Left colon (tissue), 2 donors: ENCODE data around the gene BBS1. TPM values are rescaled to one million over a fixed set of nuclear protein-coding genes. Genes with fewer than 3 reads are reported as not detected.
A peak's percentile ranks its signal among the peaks of the same experiment; 100 is the strongest.

Source experiments
- ATAC-seq: fragments of 200-7000 bp; cut with Tn5 transposase; one replicate; pipeline ENCODE4 v1.9.1; 2020; ENCODE audit warnings: mild to moderate bottlenecking, moderate library complexity
- DNase-seq, 2 donors: peaks; one replicate each; pipeline ENCODE4 v3.0.0-alpha.2; 2020
- intact Hi-C, 2 donors: fragments of 100-400 bp; cut with DNase I in 1 of 2; cut with micrococcal nuclease in 1 of 2; formaldehyde crosslinking; loops; one replicate each; pipeline versions ENCODE4 v1.11.2 to v1.14.0; 2022; cut with DNase I, micrococcal nuclease
- total RNA-seq, 2 donors: library from RNA; stranded (reverse); fragmentation: NEBNext Ultra II Directional; extraction: Animal tissue kit (Norgen Biotek cat#: 25700); gene quantifications; one replicate each; pipeline ENCODE4 v1.2.1, GENCODE V29; 2021
- donor health status: DM: no; HTN: no; CAD: no.
- donor health status: DM: yes; HTN: yes; CAD: no.

BBS1 gene
- total RNA-seq, 2 donors from 2014 or later: 29.8 to 34.8 TPM

DNA sequence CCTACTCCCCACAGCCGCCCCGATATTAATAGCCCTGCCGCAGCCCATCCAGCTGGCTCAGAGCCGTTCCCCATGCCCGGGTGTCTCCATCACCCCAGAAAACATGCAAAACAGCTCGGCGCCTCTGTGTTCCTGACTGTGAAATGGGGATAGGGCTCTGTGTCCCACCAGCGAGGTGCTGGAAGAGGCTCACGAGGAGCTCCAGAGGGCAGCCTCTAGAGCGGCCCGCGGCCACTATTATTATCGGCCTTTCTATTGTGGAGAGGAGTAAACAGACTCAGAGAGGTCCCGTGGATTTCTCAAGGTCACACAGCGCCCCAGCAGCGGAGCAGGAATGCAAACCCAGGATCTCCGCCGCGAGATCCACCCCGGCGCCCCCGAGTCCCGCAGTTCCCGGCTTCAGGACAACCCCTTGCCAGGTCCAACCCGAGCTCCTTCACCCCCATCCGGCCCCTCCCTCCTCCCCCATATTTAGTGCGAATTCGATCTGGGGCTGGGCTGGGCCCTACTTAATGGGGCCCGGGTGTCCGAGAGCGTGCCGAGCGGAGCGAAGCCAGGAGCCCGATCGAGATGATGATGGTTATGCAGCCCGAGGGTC is 36.0 kb downstream of the BBS1 start, which contains the start of gene ACTN3:
Gene ACTN3 (plus strand): TSS at position 536 of the 598 bp plus-strand sequence. CDS start 35 bp downstream, at position 571.
- DNase-seq: peak; percentile 49 to 62
- intact Hi-C loops: no loop called here
- ATAC-seq: peak; percentile 0

DNA sequence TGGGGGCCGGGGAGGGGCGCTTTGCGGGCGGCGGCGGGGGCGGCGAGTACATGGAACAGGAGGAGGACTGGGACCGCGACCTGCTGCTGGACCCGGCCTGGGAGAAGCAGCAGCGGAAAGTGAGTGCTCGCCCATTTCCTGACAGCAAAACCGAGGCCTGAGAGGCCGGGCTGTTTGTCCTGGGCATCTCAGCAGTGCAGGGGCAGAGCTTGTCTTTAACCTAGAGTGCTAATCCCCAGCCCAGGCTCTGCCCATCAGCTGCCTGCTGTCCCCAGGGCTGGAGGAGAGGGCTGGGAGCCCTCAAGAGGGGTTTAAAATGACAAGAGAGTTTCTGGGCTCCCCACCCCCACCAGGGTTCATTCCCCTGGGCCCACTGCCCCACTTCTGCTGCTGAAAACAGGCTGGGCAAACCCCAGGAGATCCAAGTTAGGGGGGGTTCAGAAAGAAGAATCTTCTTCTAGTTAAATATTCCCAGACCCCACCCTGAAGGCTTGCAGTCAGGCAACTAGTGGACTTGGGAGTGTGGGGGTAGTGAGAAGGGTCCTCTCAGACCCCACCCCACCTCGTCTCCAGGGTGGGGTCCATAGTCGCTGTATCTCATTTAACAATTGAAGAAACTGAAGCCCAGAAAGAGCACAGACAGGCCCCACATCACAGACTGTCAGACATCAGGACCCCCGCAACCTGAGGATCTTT is 36.7 kb downstream of the BBS1 start:
- ATAC-seq: no peak
- intact Hi-C loops: no loop called here
- no peak for DNase-seq

DNA sequence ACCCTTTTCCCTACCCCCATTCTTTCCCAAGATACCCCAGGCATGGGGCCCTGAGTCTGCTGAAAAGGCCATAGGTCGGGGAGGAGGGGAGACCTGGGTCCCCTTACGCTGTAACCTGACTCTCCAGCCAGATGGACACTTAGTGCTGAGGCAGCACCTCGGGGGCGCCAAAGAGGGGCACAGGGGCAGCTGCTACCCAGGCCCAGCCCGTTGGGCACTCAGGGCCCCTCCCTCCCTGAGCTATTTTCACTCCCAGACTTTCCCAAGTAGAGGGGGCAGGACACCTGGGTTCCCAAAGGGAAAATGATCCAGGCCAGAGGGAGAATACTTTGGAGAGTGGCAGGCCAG is 37.2 kb downstream of the BBS1 start:
- no peak for ATAC-seq
- intact Hi-C loops: no loop called here
- DNase-seq: no peak

DNA sequence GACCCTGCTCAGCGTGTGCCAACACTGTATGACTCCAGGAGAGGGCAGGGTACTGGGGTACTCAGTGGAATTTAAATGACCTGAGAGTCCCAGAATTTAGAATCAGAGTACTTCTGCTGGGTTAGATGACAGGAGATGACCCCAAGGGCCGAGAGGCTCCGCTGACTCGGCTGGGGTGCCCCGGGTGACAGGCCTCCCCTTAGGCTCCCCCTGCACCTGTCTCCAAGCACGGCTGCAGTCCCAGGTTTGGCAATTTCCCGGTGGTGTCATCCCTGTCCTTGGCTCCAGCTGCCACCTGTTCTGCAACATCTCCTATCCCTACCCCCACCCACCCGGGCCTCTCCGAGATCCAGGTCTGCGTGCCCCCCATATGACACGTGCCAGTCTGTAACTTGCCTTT is 37.6 kb downstream of the BBS1 start:
- DNase-seq (no peak), ATAC-seq (no peak)
- intact Hi-C loops: no loop called here

DNA sequence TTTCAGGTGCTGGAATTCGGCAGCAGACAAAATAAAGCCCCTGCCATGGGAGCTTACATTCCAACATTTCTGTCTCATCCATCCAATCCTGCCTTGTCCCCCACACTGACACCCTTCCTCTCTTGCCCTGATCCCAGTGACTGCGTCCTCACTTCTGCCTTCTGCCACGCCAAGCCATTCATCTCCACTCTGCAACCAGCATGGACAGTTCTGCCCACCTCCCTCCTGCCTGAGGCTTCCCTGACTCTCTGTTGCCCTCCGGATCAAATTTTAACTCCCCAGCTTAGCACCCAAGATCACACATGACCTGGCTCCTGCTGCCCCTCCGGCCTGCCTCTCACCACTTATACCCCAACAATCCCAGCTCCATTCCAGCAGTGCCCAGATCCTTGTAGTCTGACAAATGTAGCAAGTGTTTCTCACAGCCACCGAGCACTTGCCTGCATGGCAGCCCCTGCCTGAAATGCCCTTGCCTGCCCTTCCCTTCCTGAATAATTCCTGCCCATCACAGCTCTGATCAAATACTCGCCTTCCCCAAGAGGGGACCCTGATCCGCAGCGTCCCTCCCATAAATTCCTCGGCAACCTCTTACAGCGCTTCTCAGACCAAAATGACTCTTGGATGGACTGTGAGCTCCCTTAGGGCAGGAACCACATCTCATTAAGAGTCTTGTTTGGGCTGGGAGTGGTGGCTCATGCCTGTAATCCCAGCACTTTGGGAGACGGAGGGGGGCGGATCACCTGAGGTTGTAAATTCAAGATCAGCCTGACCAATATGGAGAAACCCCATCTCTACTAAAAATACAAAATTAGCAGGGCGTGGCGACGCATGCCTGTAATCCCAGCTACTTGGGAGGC is 38.6 kb downstream of the BBS1 start:
- intact Hi-C loops: no loop called here
- ATAC-seq: no peak
- no peak for DNase-seq

DNA sequence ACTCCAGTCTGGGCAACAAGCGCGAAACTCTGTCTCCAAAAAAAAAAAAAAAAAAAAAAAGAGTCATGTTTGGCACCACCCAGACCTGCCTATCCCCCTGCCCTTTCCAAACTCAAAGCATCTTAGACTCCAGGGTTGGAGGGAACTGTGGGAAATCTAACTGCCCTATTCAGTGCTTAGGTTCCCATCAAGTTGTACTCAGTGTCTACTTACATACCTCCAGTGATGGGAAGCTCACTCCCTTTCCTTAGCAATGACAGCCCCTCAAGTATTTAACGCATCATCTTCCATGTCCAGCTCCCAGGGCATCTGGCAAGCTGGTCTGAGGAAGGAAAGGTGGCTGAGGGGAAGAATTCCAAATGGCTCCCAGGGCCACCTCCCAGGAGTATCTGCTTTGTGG is 39.3 kb downstream of the BBS1 start:
- intact Hi-C loops: no loop called here
- no peak for DNase-seq
- no peak for ATAC-seq

DNA sequence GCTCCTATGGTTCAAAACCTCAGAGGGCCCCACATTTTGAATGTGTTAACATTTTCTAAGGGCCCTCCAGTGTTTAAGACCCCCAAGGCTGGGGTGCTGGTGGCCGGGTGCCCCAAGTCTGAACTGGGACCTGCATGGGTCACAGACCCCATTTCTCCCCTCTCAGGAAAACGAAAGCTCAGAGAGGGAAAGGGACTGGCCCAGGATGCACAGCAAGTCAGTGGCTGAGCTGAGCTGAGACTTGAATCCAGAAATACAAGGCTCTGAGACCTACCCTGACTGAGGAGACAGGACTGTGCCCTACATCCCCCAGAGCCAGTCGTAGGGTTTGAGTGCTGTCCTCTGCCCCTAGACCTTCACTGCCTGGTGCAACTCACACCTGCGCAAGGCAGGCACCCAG is 40.5 kb downstream of the BBS1 start:
- ATAC-seq (no peak), DNase-seq (no peak)
- intact Hi-C loops: no loop called here

DNA sequence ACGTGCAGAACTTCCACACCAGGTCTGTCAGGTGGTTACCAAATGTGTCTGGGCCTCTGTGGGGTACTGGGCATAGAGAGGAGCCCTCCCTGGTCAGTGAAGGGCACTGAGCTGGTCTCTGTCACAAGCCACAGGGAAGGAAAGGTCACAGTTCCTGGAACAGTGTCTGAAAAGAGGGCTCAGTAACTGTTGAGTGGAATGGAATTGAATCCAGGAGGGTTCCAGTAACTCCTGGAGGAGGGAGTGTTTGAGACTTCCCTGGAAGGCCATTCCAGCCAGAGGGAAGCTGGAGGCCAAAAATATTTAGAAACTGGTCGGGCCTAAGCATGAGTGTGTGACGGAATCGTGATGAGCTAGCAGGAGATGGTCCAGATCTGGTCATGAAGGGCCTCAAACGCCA is 44.2 kb downstream of the BBS1 start:
- no peak for ATAC-seq
- intact Hi-C loops: no loop called here
- DNase-seq: no peak

DNA sequence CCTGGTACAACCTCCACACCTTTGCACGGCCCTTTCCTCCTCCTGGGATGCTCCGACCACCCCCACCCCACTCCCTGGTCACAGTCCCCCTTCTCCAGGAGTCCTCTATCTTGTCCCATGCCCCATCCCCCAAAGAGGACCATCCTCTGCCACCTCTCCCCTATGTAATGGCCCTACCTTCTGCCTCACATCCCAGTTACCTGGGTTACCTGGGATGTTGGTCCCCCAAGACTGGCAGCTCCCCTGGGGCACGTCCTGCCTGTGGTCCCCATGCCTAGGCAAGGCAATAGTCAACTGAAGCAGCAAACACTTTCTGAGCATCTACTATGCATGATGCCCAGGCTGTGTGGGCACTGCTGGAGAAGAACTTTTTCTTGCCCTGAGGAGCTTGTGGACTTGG is 45.0 kb downstream of the BBS1 start:
- intact Hi-C loops: no loop called here
- ATAC-seq (no peak), DNase-seq (no peak)

DNA sequence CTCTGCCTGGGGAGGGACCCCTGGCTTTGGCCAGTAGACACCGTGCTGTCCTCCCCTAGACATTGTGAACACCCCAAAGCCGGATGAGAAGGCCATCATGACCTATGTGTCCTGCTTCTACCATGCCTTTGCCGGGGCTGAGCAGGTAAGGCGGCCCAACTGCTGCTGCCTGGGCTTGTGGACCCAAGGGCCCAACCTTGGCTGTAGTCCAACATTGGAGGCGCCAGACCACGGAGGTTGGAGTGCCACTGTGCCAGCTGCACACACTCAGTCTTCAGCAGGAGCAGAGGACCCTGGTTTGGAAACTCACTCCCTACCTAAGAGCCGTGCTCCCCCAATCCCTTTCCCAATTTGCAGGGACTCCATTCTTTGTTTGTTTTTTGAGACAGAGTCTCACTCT is 45.7 kb downstream of the BBS1 start:
- intact Hi-C loops: no loop called here
- ATAC-seq (no peak), DNase-seq (no peak)

DNA sequence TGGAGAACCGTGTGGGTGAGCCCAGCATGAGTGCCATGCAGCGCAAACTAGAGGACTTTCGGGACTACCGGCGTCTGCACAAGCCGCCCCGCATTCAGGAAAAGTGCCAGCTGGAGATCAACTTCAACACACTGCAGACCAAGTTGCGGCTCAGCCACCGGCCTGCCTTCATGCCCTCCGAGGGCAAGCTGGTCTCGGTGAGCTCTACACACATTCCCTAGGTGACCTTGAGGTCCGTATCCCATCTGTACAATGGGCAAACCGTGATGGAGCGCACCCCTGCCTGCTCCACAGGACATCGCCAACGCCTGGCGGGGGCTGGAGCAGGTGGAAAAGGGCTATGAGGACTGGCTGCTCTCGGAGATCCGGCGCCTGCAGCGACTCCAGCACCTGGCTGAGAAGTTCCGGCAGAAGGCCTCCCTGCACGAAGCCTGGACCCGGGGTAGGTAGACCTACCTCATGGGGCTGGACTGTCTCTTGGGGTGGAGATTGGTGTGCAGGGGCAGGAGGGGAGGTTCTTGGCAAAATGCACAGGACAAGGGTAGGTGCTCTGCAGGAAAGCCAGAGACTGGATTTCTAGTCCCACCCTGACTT is 47.4 kb downstream of the BBS1 start:
- intact Hi-C loops: no loop called here
- DNase-seq: no peak
- ATAC-seq: no peak

DNA sequence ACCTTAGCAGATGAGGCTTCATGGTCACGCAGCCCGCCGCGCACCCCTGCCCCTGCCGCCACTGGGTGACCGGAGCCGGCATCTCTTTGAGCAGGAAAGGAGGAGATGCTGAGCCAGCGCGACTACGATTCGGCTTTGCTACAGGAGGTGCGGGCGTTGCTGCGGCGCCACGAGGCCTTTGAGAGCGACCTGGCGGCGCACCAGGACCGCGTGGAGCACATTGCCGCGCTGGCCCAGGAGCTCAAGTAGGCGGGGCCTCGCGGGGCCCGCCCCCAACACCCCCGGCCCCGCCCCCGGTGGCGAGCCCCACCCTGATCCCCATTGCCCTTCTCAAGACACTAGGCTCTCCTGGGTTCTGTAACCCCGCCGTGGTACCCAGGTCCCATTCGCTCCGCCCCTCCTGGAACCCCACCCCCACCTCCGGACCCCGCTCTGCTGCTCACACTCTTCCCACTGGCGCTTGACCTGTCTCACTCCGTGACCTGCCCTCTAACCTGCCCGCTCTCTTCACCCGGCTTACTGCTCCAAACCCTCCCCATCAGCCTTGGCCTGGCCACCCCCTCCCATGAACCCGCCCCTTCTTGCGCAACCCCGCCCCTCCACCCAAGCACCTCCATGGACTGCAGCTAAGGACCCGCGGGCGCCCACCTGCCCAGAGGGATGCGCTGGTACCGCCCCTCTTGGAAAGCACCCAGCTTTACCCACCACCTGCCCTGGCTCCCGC is 48.9 kb downstream of the BBS1 start:
- DNase-seq (no peak), ATAC-seq (peak; percentile 26)
- intact Hi-C loops: no loop called here

DNA sequence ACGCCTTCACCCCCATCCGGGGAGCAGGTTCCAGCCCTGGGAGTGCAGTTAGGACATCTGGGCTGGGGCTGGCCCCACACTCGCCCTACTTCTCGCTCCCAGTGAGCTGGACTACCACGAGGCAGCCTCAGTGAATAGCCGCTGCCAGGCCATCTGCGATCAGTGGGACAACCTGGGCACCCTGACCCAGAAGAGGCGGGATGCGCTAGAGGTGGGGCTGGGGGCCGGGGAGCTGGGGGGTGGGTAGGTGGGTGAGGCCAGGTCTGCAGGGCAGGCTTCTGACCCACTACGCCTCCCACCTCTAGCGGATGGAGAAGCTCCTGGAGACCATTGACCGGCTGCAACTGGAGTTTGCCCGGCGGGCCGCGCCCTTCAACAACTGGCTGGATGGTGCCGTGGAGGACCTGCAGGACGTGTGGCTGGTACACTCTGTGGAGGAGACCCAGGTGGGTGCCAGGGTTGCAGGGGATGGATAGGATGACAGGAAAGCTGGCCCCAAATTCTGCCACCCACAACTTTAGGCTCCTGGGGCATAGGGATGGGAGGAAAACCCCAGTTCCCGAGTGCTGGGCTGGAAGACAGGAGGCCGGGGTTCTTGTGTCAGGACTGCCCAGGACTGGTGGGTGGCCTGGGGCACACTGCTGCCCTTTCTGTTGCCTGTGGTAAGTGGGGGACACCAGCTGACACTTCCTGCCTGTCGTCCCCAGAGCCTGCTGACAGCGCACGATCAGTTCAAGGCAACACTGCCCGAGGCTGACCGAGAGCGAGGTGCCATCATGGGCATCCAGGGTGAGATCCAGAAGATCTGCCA is 49.6 kb downstream of the BBS1 start:
- ATAC-seq (peak; percentile 33), DNase-seq (no peak)
- intact Hi-C loops: loop anchor here in 1 of 2 donors (10.0 kb wide), 1 partner anchor 125 kb away; no protein-coding TSS in a partner anchor

DNA sequence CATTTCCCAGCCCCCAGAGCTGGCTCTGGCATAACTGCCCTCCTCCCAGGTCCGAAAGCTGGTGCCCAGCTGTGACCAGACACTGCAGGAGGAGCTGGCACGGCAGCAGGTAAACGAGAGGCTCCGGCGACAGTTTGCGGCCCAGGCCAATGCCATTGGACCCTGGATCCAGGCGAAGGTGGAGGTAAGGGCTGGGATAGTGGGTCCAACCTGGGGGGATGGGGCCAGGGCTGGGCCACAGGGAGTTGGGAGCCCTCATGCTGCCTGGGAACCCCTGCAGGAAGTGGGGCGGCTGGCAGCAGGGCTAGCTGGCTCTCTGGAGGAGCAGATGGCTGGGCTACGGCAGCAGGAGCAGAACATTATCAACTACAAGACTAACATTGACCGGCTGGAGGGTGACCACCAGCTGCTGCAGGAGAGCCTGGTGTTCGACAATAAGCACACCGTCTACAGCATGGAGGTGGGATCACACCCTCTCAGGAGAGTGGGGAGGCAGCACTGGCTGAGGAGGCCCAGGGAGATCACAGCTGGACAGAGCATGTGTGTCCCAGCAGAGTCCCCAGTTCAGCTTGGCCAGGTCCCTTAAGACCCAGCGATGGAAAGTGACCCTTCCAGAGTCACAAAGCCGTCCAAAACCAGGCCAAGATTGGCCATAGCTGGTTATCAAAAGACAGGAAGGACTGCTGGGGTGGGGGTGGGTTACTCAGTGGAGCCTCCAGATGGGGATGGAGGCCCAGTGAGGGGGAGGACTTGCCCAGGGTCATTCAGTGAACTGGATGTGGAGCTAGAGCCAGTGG is 50.9 kb downstream of the BBS1 start:
- intact Hi-C loops: loop anchor here in 1 of 2 donors (10.0 kb wide), 1 partner anchor 123 kb away; no protein-coding TSS in a partner anchor
- DNase-seq (no peak), ATAC-seq (no peak)

DNA sequence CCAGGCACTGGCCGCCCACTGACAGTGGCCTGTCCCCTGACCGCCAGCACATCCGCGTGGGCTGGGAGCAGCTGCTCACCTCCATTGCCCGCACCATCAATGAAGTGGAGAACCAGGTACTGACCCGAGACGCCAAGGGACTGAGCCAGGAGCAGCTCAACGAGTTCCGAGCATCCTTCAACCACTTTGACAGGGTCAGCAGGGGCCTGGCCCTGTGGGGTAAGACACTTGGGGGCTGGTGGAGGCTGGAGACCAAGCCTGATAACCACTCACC is 51.5 kb downstream of the BBS1 start:
- intact Hi-C loops: loop anchor here in 1 of 2 donors (10.0 kb wide), 1 partner anchor 123 kb away; no protein-coding TSS in a partner anchor
- no peak for ATAC-seq
- DNase-seq: no peak

DNA sequence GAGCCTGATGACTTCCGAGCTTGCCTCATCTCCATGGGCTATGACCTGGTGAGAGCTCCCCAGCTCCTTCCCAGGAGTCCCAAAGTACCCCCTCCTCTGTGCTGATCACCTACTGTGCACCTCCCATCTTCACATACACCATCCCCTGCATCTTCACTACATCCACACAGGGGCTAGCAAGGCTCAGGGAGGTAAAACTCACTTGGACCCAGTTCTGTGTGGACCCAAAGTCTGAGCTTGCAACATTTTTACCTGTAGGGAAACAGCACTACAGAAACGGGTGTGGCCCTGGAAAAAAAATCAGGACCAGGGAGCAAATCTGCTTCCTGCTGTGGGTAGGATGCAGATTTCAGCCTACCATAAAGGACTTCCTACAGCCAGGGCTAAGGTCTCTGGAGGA is 51.8 kb downstream of the BBS1 start:
- ATAC-seq: no peak
- no peak for DNase-seq

DNA sequence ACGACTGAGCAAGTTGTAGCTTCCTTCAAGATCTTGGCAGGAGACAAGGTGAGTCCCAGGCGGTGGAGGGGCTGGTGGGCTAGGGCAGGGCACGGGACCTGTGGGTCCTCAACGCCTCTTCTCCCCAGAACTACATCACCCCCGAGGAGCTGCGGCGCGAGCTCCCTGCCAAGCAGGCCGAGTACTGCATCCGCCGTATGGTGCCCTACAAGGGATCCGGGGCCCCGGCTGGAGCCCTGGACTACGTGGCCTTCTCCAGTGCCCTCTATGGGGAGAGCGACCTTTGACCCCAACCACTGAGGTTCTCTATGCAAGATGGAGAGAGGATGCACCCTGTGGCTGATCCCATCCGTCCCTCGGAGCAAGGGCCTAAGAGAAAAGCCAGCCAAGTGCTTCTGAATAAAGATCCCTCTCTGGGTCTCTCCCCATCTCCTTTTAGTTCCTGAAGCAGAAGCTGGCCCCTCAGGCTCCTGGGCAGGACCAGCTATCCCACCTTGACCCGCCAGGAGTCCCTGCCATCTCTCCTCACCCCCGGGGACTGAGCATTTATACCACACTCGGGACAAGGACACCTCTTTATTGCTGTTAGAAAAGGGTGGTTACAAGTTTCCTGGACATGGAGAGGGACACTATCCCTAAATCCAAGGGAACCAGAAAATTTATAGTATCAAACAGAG is 52.6 kb downstream of the BBS1 start:
- intact Hi-C loops: loop anchor here in 1 of 2 donors (10.0 kb wide), 1 partner anchor 122 kb away; no protein-coding TSS in a partner anchor
- ATAC-seq (no peak), DNase-seq (no peak)

More for the DNA sequence above, 51.8 kb downstream of the BBS1 start:
- intact Hi-C loops: loop anchor here in 1 of 2 donors (10.0 kb wide), 1 partner anchor 123 kb away; no protein-coding TSS in a partner anchor
